ENCODE results near the gene ENAM.

Gene ENAM

DNA sequence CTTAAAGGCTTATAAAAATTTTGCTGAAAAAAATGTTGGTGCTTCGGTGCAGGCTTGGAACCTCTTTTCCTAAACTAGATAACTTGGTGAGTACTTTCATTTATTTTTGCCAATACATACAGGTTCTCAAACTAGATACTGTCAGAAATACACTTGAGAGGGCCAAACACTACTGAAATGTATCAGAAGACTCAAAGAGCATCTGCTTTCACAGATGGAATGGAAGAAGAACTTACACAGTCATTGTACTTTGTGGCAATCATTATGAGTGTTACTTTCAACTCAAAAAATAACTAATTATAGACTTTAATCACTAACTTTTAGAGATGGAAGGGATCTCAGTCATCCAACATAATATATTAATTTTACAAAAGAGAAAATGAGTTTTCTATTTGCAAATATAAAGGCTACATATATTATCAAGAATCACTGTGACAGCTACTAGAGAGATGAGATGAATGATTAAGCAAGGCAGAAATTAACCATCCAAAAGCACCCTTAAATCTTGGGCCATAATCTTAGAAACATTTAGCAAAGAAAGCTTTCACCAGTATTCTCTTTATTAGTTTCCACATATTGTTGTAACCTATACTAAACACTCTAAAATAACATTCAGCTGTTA is 1.0 kb downstream of the ENAM start:
- H3K79me2 ChIP-seq (ENCODE audit: insufficient read depth, low read length) = no peaks in the 10 kb centered on the region
- H3K9me2 ChIP-seq (ENCODE audit: low read depth, low read length) = no peaks in the 10 kb centered on the region
- no peak overlapping the region for H3K9ac ChIP-seq (ENCODE audit: low read length)
- peaks cover 8% of the 10 kb centered on the region for H3K4me1 ChIP-seq (ENCODE audit: insufficient read depth, low read length, severe bottlenecking)
- H3K4me3 ChIP-seq (ENCODE audit: low read depth, low read length, poor library complexity, severe bottlenecking) = no peak overlapping the region
- H3K27me3 ChIP-seq (ENCODE audit: insufficient read depth, low read length) = no peaks in the 10 kb centered on the region
- H3F3A ChIP-seq (ENCODE audit: insufficient read depth, low read length) = no peaks in the 10 kb centered on the region
- H3K36me3 ChIP-seq (ENCODE audit: insufficient read depth, low read length) = no peaks in the 10 kb centered on the region
- H4K20me1 ChIP-seq (ENCODE audit: insufficient read depth, low read length) = no peaks in the 10 kb centered on the region
- no peak overlapping the region for H2AFZ ChIP-seq (ENCODE audit: low read length)
- H3K27ac ChIP-seq (ENCODE audit: low read depth, low read length, poor library complexity, severe bottlenecking) = no peak overlapping the region
- no peaks in the 10 kb centered on the region for H3K9me3 ChIP-seq (ENCODE audit: low read length)
- TF ChIP-seq EZH2 (IDR thresholded peaks at IDR 0.05; ENCODE audit: borderline replicate concordance, low read length) = no peak
- TF ChIP-seq, protein P1, sequence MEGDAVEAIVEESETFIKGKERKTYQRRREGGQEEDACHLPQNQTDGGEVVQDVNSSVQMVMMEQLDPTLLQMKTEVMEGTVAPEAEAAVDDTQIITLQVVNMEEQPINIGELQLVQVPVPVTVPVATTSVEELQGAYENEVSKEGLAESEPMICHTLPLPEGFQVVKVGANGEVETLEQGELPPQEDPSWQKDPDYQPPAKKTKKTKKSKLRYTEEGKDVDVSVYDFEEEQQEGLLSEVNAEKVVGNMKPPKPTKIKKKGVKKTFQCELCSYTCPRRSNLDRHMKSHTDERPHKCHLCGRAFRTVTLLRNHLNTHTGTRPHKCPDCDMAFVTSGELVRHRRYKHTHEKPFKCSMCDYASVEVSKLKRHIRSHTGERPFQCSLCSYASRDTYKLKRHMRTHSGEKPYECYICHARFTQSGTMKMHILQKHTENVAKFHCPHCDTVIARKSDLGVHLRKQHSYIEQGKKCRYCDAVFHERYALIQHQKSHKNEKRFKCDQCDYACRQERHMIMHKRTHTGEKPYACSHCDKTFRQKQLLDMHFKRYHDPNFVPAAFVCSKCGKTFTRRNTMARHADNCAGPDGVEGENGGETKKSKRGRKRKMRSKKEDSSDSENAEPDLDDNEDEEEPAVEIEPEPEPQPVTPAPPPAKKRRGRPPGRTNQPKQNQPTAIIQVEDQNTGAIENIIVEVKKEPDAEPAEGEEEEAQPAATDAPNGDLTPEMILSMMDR (IDR thresholded peaks at IDR 0.05; ENCODE audit: low read length) = no peak
- no peak overlapping the region for H3K4me2 ChIP-seq (ENCODE audit: low read length)

DNA sequence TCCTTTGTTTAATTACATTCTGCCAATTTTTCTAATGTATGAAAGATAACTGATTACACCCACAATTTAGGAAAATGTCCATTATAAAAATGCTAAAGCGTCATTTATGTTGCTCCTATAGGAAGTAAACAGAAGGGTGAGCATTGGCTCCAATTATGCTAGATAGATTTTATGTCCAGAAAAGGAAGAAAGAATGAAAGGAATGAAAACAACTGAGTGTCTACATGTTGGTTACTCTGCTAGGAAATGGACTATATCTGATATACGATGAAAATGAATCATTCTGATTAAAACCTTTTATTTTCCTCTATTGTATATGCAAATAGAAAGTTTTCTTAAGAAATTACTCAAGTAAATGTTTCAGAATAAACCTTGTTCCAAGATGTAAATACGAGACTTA is 1.6 kb downstream of the ENAM start:
- Histone ChIP-seq H3F3A (ENCODE audit: insufficient read depth, low read length) (no peaks in the 10 kb centered on the region), H3K27me3 (ENCODE audit: insufficient read depth, low read length) (no peaks in the 10 kb centered on the region), H3K36me3 (ENCODE audit: insufficient read depth, low read length) (no peaks in the 10 kb centered on the region), H3K9me2 (ENCODE audit: low read depth, low read length) (no peaks in the 10 kb centered on the region), H3K4me2 (ENCODE audit: low read length) (no peak overlapping the region), H3K4me1 (ENCODE audit: insufficient read depth, low read length, severe bottlenecking) (peaks cover 8% of the 10 kb centered on the region), H3K9ac (ENCODE audit: low read length) (no peak overlapping the region), H3K9me3 (ENCODE audit: low read length) (no peaks in the 10 kb centered on the region), H3K4me3 (ENCODE audit: low read depth, low read length, poor library complexity, severe bottlenecking) (no peak overlapping the region), H4K20me1 (ENCODE audit: insufficient read depth, low read length) (no peaks in the 10 kb centered on the region), H3K27ac (ENCODE audit: low read depth, low read length, poor library complexity, severe bottlenecking) (no peak overlapping the region), H3K79me2 (ENCODE audit: insufficient read depth, low read length) (no peaks in the 10 kb centered on the region), H2AFZ (ENCODE audit: low read length) (no peak overlapping the region)
- TF ChIP-seq, protein P1 (IDR thresholded peaks at IDR 0.05; ENCODE audit: low read length) = no peak
- no peak for TF ChIP-seq EZH2 (IDR thresholded peaks at IDR 0.05; ENCODE audit: borderline replicate concordance, low read length)

DNA sequence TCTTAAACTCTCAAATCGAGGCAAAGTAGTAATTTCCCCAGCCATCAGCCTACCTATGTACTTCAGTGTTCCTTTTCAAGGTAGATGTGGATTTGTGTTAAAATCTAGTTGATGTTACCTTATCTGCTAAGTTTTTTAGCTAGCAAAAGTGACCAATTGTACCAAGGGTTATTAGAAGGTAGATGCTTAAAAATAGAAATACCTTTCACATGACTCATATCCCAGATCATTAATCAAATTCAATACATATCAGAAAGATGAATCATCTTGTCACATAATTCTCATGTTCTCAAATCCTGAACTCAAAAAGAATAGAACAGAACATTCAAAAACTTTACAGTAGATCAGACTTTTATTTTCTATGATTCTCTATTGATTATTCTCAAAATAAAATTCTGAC is 3.5 kb downstream of the ENAM start:
- TF ChIP-seq, protein P1 (IDR thresholded peaks at IDR 0.05; ENCODE audit: low read length) = no peak
- TF ChIP-seq EZH2 (IDR thresholded peaks at IDR 0.05; ENCODE audit: borderline replicate concordance, low read length) = no peak
- H3K27ac ChIP-seq (ENCODE audit: low read depth, low read length, poor library complexity, severe bottlenecking) = no peak overlapping the region

More for the DNA sequence above, 3.5 kb downstream of the ENAM start:
- Histone ChIP-seq H3K4me3 (ENCODE audit: low read depth, low read length, poor library complexity, severe bottlenecking) (no peak overlapping the region), H3K9me2 (ENCODE audit: low read depth, low read length) (no peaks in the 10 kb centered on the region), H3K9me3 (ENCODE audit: low read length) (no peaks in the 10 kb centered on the region), H3K9ac (ENCODE audit: low read length) (no peak overlapping the region), H3K27me3 (ENCODE audit: insufficient read depth, low read length) (no peaks in the 10 kb centered on the region), H2AFZ (ENCODE audit: low read length) (no peak overlapping the region), H3F3A (ENCODE audit: insufficient read depth, low read length) (no peaks in the 10 kb centered on the region), H3K36me3 (ENCODE audit: insufficient read depth, low read length) (no peaks in the 10 kb centered on the region), H3K4me2 (ENCODE audit: low read length) (no peak overlapping the region), H4K20me1 (ENCODE audit: insufficient read depth, low read length) (no peaks in the 10 kb centered on the region), H3K79me2 (ENCODE audit: insufficient read depth, low read length) (no peaks in the 10 kb centered on the region), H3K4me1 (ENCODE audit: insufficient read depth, low read length, severe bottlenecking) (peaks cover 8% of the 10 kb centered on the region)

All from OCI-LY1 (cell line).